ENCODE data around the gene ALCAM. TPM values are rescaled to one million over a fixed set of nuclear protein-coding genes. Genes with fewer than 3 reads are reported as not detected.

Gene ALCAM
- total RNA-seq, 1 experiment from 2014 or later, result 0.41 TPM

GRCh38 chr3:105339946-105340345 lies 26.8 kb upstream of the ALCAM start:
- Histone ChIP-seq H3K4me1 (no peaks in the 10 kb centered on the region), H3K9me3 (no peaks in the 10 kb centered on the region), H3K36me3 (ENCODE audit: control insufficient read depth, insufficient read depth, low read length) (no peaks in the 10 kb centered on the region), H3K4me3 (ENCODE audit: low read depth, low read length) (no peak overlapping the region), H3K27me3 (replicated peaks; ENCODE audit: control insufficient read depth, insufficient read depth, low read length) (no peaks in the 10 kb centered on the region)
- BruUV-seq (replicated peaks), result no TSS peak
- CTCF ChIA-PET, result no interaction called here
- Mint-ChIP-seq H3K36me3 (ENCODE audit: insufficient read depth, unreplicated experiment) (no peaks in the 10 kb centered on the region), H3K4me1 (ENCODE audit: low read depth, unreplicated experiment) (no peaks in the 10 kb centered on the region), H3K9me3 (ENCODE audit: unreplicated experiment) (no peaks in the 10 kb centered on the region), H3K27me3 (ENCODE audit: insufficient read depth, unreplicated experiment) (no peaks in the 10 kb centered on the region), H3K4me3 (ENCODE audit: unreplicated experiment) (no peak overlapping the region), H3K27ac (ENCODE audit: unreplicated experiment) (no peak overlapping the region)
- intact Hi-C loops (cut with micrococcal nuclease; ENCODE audit: unreplicated experiment), result no loop called here
- no peak for DNase-seq
- no peak for TF ChIP-seq CTCF (IDR thresholded peaks at IDR 0.05; ENCODE audit: insufficient read depth in 1 of 2, low read depth in 1 of 2, low read length in 1 of 2, severe bottlenecking in 1 of 2, unreplicated experiment in 1 of 2)
- POLR2A ChIA-PET, result no interaction called here

- H3K27me3 ChIP-seq (replicated peaks; ENCODE audit: control insufficient read depth, insufficient read depth, low read length), result no peaks in the 10 kb centered on the region
- H3K27ac Mint-ChIP-seq (ENCODE audit: unreplicated experiment), result no peak overlapping the region
- no peaks in the 10 kb centered on the region for H3K4me1 ChIP-seq
- no peak for TF ChIP-seq CTCF (IDR thresholded peaks at IDR 0.05; ENCODE audit: insufficient read depth in 1 of 2, low read depth in 1 of 2, low read length in 1 of 2, severe bottlenecking in 1 of 2, unreplicated experiment in 1 of 2)
- no peak overlapping the region for H3K4me3 ChIP-seq (ENCODE audit: low read depth, low read length)
- no peak overlapping the region for H3K4me3 Mint-ChIP-seq (ENCODE audit: unreplicated experiment)
- POLR2A ChIA-PET, result no interaction called here
- BruUV-seq (replicated peaks), result no TSS peak
- no peak for DNase-seq
- no peaks in the 10 kb centered on the region for H3K9me3 ChIP-seq
- H3K36me3 ChIP-seq (ENCODE audit: control insufficient read depth, insufficient read depth, low read length), result no peaks in the 10 kb centered on the region
- H3K36me3 Mint-ChIP-seq (ENCODE audit: insufficient read depth, unreplicated experiment), result no peaks in the 10 kb centered on the region
- H3K27me3 Mint-ChIP-seq (ENCODE audit: insufficient read depth, unreplicated experiment), result no peaks in the 10 kb centered on the region
- intact Hi-C loops (cut with micrococcal nuclease; ENCODE audit: unreplicated experiment), result no loop called here
- no peaks in the 10 kb centered on the region for H3K4me1 Mint-ChIP-seq (ENCODE audit: low read depth, unreplicated experiment)
- CTCF ChIA-PET, result no interaction called here
- no peaks in the 10 kb centered on the region for H3K9me3 Mint-ChIP-seq (ENCODE audit: unreplicated experiment)
Measured at GRCh38 chr3:105343991-105344390, 22.7 kb upstream of the ALCAM start.

GRCh38 chr3:105345156-105345555 lies 21.6 kb upstream of the ALCAM start:
- no peaks in the 10 kb centered on the region for H3K4me1 ChIP-seq
- H3K9me3 ChIP-seq, result no peaks in the 10 kb centered on the region
- no peak overlapping the region for H3K4me3 ChIP-seq (ENCODE audit: low read depth, low read length)
- Mint-ChIP-seq H3K4me3 (ENCODE audit: unreplicated experiment) (no peak overlapping the region), H3K9me3 (ENCODE audit: unreplicated experiment) (no peaks in the 10 kb centered on the region), H3K27ac (ENCODE audit: unreplicated experiment) (no peak overlapping the region), H3K4me1 (ENCODE audit: low read depth, unreplicated experiment) (no peaks in the 10 kb centered on the region), H3K27me3 (ENCODE audit: insufficient read depth, unreplicated experiment) (no peaks in the 10 kb centered on the region), H3K36me3 (ENCODE audit: insufficient read depth, unreplicated experiment) (no peaks in the 10 kb centered on the region)
- ChIA-PET CTCF (no interaction called here), POLR2A (no interaction called here)
- no peaks in the 10 kb centered on the region for H3K27me3 ChIP-seq (replicated peaks; ENCODE audit: control insufficient read depth, insufficient read depth, low read length)
- no peak for DNase-seq
- BruUV-seq (replicated peaks), result no TSS peak
- no peak for TF ChIP-seq CTCF (IDR thresholded peaks at IDR 0.05; ENCODE audit: insufficient read depth in 1 of 2, low read depth in 1 of 2, low read length in 1 of 2, severe bottlenecking in 1 of 2, unreplicated experiment in 1 of 2)
- no peaks in the 10 kb centered on the region for H3K36me3 ChIP-seq (ENCODE audit: control insufficient read depth, insufficient read depth, low read length)
- intact Hi-C loops (cut with micrococcal nuclease; ENCODE audit: unreplicated experiment), result no loop called here
